Activated CD8-positive, alpha-beta memory T cell treated with anti-CD3 and anti-CD28 coated beads for 1 hour (primary cell): ENCODE results near the gene PHAF1.

Experiments used
- DNase-seq, 2 donors: peaks; one replicate each; pipeline ENCODE4 v3.0.0-alpha.2; 2020; ENCODE audit warnings: low read depth in 1 of 2; ENCODE audit errors: extremely low read depth in 1 of 2

Gene PHAF1

DNA sequence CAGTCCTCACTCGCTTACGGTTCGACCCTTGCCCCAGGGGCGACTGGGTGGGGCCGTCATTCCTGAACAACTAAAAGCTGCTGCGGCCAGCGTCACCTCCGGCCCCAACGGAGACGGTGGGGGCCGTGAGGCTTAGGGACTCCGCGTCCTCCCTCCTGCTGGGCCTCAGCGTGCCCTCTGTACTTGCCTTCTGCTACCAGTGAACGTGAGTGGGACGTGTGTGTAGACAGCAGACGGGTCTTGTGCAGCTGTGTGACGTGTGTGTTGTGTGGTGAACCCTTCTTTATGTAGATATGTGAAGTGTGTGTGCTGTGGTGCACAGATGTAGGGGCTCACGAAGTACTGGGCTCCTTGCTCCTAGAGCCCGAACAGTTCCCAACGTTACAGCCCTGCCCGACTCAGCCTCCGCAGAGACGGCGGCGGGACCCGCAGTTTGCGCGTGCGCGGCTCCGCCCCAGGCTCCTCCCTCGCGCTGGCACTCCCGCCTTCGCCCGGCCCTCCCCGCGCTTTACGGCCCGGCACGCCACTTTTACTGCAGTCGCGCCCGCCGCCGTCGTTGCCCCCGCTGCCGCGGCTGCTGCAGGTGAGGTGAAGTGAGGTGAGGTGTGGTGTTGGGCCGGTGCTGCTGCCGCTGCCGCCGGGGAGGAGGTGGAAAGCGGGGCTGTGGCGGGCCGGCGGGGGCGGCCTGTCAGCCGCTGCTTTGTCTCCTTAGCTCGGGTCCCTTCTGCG, at the start of gene PHAF1:
PHAF1 (plus strand) TSS at position 535 of the 729 bp plus-strand sequence. CDS start 235 bp downstream, outside the sequence.
- DNase-seq, result peak; percentile 88 to 97

DNA sequence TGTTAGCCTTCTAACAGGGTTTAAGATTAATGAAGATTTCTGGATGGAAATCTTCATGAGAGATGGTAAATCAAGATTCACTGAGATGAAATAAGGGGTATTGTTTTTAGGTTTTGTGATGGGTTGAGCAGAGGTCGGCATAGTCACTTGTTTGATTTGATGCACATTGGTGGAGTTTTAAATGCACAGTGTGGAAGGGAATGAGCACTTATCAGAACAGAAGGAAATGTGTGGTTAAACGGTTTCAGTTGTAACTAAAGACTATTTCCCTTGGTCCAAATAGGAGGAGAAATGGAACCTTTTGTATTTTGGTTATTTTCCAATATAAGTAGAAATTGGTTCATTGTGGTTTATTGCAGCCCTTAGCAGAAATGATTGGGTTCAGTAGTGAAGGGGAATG, 46.7 kb upstream of the PHAF1 start:
- DNase-seq, result no peak

DNA sequence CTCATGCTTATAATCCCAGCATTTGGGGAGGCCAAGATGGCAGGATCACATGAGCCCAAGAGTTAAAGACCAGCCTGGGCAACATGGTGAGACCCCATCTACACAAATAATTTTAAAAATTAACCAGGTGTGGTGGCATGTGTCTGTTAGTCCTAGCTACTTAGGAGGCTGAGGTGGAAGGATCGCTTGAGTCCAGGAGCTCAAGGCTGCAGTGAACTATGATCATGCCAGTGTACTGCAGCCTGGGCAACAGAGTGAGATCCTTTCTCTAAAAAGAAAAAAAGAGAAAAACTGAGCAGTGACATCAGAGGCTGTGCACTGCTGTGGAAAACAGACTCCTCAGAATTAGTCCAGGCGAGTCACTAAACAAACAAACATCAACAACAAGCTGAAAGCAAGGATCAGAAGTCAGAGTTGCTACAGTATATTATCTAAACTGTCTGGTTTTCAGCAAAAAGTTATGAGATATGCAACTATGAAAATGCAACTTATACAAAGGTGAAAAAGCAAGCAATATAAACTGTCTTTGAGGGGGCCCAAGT, 41.5 kb upstream of the PHAF1 start:
- no peak for DNase-seq

DNA sequence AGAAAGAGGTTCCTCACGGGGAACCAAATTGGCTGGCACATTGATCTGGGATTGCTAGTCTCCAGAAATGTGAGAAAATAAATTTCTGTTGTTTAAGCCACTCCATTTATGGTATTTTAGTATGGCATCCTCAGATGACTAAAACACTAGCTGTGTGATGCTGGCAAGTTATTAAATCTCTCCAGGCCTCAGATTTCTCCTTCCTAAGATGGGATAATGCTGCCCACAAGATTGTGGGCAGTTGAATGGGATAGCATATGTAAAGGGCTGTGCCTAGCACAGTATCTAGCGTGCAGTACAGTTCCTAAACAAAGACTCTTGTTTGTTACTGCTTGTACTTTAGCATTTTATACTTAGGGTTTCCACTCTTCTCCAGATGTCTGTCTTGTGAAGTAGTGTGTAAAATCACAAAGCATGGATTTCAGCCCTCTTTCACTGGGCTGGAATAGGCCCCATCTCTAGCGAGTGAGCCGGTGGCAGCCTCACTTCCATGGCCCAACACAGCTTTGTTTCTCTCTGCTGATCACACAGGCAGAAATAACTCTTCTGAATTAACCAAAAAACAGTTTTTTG, 38.2 kb upstream of the PHAF1 start:
- no peak for DNase-seq

DNA sequence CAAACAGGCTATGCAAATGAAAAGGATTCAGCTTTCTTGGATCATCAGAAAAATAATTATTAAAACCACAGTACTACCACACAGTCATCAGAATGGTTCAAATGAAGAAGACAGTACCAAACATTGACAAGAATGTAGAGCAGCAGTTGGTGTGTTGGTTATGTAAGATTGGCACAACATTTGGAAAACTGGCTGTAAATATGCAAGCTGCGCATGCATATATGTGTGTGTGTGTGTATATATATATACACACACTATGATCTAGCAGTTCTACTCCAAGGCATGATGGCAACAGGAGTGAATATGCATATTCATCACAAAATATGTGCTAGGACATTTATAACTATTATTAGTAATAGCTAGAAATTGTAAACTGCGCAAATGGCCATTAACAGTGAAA, 34.4 kb upstream of the PHAF1 start:
- no peak for DNase-seq

DNA sequence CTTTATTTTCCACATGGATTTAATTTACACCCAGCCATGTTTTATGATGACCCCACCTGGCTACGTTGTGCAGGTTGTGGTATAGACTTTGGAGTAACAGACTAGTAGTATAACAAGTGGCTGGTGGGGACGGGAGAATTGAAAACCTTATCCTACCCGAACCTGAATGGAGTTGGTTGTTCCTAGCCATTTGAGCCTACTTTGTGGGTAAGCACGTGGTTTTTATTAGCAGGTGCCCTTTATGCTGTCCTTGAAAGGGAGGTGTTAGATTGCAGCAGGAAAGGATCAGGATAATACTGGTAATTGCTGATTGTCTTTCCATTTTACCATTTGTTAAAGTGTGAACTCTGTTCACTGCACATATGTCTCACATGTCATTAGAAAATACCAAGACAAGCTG, 31.9 kb upstream of the PHAF1 start:
- DNase-seq, result no peak

DNA sequence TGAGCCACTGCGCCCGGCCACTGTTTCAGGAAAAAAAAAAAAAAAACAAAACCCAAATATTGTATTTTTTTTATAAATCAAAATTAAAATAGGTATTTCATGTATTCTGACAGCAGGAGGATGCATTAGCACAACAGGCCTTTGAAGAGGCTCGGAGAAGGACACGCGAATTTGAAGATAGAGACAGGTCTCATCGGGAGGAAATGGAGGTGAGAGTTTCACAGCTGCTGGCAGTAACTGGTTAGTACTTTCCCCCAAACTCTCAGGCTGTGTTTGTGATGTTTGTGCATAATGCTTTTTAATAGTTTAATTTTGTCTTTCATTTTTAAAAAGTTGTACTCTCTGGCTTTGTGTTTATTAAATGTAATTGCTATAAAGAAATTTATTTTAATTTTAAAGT, 27.6 kb upstream of the PHAF1 start:
- no peak for DNase-seq

DNA sequence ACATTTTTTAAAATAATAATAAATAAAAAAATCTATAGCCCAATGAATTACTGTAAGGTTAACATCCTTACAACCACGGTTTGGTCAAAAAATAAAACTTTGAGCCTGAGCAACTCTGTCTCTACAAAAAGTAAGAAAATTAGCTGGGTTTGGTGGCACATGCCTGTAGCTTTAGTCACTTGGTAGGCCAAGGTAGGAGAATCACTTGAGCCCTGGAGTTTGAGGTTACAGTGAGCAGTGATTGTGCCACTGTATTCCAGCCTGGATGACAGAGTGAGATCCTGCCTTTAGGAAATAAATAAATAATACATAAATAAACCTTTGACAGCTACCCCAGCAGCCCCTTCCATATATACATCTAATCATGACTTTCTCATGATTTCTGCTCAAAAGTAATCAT, 26.9 kb upstream of the PHAF1 start:
- no peak for DNase-seq

DNA sequence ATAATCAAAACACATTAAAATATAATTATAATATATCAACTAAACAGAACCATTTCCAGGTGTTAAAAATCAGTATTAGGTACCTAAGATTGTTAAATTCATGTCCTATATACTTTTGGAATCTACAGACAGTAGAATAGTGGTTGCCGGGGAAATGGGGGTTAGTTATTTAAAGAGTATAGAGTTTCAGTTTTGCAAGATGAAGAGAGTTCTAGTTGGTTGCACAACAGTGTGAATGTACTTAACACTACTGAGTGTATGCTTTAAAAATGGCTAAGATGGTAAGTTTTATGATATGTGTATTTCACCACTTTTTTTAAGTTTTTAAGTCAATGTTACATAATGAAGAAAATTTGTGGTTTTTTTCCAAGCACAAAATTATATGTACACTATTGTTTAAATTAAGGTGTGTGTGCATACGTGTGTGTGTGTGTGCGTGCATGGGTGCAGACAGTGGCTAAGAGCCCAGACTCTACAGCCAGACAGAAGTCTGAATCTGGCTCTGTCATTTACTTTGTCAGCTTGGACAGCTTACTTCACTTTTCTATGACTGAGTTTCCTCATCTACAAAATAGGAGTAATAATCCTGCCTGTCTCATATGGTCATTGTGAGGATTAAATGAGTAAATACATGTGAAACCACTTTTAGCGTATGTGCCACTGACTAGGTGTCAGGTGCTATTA, 25.3 kb upstream of the PHAF1 start:
- DNase-seq, result no peak

DNA sequence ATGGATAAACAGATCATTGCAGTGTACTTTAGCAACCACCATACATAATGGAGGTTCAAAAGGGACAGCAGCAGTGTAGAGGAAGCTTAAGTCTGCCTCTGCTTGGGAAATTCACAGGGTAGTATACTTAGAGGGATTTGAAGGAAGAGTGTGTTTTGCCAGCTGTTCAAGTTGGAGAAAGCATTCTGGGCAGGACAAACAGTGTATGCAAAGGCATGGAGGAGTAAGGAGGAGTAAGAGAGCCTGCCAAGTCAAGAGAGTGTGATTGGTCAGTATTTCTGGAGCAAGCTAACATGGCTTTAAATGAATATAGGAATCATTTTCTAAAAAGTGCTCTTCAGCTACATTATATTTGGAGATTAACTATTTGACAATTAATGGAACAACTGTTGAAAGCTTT, 22.9 kb upstream of the PHAF1 start:
- DNase-seq, result no peak

DNA sequence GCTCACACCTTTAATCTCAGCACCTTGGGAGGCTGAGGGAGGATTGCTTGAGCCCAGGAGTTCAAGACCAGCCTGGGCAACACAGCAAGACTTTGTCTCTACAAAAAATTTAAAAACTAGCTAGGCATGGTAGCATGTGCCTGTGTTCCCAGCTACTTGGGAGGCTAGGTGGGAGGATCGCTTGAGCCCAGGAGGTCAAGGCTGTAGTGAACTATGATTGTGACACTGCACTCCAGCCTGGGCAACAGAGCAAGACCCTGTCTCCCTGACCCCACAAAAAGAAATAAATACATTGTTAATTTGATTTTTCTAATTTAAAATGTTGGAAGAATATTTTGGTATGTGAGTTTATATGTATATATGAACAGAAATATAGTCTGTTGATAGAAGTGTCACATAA, 22.4 kb upstream of the PHAF1 start:
- no peak for DNase-seq

DNA sequence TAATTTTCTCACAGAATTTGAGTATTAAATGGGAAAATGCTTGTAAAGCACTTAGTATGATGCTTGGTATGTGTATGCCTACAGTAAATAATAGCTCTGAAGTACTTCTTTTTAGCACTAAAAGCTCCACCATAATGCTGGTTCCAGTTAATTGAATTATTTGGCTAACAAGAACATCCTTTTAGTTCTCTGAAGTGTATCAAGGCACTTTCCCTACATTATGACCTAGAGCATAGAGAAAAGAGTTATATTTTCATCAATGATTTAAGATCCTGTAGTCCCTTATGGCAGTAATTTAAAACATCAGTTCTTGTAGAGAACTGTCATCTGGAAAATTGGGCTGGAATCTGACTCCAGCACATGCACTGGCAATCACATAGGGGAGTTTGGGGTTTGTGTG, 21.9 kb upstream of the PHAF1 start:
- no peak for DNase-seq

DNA sequence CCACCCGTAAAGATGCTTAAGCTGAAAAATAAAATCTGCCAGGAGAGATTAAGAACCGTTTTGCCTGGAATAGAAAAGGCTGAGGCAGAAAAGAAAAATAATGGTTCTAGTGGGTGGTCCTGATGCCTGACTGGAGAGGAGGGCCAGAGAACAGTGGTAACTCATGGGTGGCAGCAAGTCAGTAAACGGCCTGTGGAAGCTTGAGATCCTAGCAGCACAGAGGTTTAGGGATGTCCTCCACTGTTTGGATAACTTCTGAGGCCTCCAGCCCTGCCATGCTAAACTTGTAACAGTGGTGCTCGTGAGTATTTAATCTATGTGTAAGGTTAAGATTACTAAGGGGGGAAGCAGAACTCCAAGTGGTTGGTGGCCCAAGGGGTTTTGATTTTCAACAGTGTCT, 21.2 kb upstream of the PHAF1 start:
- DNase-seq, result no peak

DNA sequence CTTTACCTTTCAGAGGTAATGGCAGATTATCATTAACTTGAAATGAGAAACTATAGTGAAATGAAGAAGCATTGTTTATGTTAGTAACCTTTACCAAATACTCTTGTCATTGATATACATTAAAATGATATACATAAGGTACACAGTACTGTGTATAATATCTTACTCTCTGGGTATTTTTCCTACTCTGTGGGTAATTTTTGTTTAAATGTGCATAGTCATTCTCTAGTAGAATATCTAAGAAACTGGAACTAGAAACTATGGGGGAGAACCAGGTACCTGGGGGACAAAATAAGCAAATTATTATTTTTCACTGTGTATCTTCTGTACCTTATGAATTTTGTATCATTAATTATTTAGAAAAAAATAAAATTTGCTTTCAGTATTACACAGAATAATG, 20.6 kb upstream of the PHAF1 start:
- DNase-seq, result no peak

DNA sequence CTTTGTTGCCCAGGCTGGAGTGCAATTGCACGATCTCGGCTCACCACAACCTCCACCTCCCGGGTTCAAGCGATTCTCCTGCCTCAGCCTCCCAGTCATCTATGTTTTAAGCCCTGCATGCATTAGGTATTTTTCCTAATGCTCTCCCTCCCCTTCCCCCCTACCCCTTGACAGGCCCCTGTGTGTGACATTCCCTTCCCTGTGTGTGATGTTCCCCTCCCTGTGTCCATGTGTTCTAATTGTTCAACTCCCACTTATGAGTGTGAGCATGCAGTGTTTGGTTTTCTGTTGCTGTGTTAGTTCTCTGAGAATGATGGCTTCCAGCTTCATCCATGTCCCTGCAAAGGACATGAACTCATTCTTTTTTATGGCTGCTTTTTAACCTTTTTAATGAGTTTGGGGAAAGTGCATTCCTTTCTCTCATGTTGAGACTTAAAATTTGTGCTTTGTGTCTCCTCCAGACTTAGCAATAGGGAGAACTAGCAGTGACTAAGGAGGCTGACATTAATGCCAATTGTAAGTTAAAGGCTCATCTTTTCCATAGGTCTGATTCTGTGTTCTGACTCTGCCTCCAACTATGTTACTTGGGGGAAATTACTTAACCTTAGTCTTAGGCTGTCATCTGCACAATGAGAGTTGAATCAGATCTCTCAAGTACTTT, 17.7 kb upstream of the PHAF1 start:
- DNase-seq, result no peak

DNA sequence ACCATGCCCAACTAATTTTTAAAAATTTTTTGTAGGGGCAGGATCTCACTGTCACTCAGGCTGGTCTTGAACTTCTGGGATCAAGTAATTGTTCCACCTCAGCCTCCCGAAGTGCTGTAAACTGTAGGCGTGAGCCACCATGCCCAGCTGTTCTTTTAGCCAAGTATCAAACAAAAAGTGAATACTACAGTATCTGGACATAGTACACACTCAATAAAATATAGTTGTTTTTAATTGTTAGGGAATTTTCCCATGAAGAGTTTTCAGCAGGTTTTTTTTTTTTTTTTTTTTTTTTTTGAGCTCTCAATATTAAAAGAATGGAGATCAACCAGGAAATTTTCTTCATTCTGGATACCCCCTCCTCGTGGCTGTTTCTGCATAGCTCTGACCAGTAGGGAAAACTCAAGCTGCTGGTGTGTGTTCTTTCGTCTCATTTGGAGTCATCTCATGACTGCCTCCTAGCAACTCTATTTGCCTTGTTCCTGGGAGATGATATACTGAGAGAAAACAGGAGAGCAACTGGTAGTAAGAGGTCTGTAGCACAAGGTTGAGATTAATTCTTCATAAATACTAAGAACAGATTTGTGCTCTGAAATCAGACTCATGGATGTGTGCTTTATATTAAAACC, 16.5 kb upstream of the PHAF1 start:
- DNase-seq, result no peak

DNA sequence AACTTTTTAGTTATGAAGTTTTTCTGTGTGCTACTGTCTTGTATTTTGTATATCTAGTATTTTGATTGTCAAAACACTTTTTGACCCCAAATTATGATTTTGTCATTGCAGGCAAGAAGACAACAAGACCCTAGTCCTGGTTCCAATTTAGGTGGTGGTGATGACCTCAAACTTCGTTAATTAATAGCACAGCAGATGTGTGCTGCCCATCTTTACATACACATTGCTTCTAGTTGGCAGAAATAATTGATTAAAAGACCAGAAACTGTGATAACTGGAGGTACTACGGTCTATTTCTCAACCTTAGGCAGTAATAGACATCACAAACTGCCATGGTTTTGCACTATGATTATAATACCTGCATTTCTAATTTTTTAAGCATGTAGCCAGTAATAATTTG, 11.1 kb upstream of the PHAF1 start:
- no peak for DNase-seq

DNA sequence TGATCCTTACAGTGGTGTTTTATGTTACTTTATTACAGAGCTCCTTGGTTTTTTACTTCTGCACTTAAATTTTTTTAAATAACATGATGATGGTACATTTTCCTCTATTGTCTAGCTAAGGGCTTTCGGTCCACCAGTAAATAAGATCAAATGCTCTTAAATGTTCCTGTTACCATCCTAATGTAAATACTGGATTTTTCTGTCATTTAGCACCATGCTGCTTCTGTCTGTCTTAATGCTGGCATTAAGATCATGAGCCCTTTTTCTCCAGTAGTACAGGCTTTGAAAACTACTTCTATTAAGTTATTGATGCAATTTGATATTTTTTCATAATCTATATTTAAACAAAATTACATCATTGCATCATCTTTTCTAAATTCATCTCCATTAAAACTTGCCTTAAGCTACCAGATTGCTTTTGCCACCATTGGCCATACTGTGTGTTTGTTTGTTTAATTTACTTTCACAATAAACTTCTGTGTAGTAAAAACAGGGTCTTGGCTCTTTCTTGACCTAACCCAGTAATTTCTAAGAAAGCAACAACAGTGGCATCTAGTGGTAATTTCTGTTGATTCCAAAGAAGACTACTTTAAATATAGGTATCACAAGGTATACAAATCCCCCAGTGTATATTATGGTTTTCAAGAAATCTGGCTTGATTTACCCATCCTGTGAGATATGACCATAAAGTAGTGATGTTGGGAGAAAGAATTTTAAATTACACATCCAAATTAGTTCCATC, 9.0 kb upstream of the PHAF1 start:
- no peak for DNase-seq

DNA sequence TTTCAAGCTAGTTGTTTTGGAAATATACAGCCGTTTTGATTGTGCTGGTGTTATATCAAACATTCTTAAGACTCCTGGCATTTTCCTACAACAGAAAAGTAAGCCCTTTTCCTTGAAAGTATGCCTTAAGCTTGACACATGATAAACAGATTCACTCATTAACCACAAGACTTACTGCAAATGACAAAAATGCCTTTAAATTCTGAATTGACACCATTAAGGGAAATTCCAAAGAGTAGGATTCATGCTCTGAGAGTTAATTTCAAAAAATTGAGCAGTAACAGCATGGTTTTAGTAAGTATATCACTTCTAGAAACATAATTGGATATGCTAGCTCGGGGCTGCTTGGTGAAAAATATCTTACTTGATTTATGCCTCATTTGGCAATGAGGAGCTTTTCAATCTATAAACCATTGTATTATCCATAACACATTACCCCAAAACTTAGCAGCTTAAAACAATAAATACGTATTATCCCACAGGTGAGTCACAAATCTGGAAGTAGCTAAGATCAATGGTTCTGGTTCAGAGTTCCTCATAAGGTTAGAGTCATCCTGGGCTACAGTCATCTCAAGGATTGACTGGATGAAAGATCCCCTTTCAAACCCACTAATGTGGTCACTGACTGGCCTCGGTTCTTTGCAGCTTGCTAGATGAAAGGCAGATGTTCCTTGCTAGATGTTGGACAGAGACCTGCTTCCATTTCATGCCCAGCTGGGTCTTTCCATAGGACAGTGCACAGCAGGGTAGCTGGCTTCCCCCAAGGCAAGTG, 8.2 kb upstream of the PHAF1 start:
- DNase-seq, result no peak

DNA sequence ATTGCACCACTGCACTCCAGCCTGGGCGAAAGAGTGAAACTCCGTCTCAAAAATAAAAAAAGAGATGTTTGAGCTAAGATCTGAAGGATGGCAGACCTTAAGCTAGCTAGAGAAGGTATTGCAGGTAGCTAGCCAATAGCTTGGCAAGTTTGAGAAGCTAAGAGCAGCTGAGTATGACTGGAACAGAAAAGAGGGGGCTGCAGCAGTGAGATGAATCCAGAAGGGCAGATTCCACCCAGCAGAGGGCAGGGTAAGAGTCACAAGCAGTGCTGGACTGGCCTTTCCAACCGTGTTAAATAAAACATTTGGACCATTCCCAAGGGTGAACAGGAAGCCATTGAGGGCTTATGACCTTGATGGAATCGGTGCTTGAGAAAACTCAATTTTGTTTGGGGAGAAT, 5.7 kb upstream of the PHAF1 start:
- no peak for DNase-seq
